Fibroblast of lung (primary cell): ENCODE measurements around the gene ICE1. TPM values are rescaled to one million over a fixed set of nuclear protein-coding genes. Genes with fewer than 3 reads are reported as not detected.
"Not testable (repeated sequence)": the region's sequence is repeated elsewhere in the genome, so short reads cannot be mapped to it uniquely, and the experiment has no call there.

ENCODE experiments used
- DNase-seq, 2 donors: peaks; one replicate each; pipeline versions ENCODE4 v3.0.0 to v3.0.0-alpha.2; 2010; ENCODE audit warnings: low read depth in 2 of 2
- H2AFZ ChIP-seq: 2 replicates; pipeline ENCODE4 v1.5.1; 2012; ENCODE audit warnings: low read length, control low read depth, inconsistent platforms
- H3K27ac ChIP-seq: 2 replicates; pipeline ENCODE4 v1.5.1; 2011; ENCODE audit warnings: low read length, control low read depth; ENCODE audit not compliant: insufficient read depth
- H3K27me3 ChIP-seq: 2 replicates; pipeline ENCODE4 v1.5.1; 2011; ENCODE audit warnings: mild to moderate bottlenecking, low read length; ENCODE audit not compliant: control insufficient read depth, insufficient read depth
- H3K36me3 ChIP-seq: 2 replicates; pipeline ENCODE4 v1.5.1; 2011; ENCODE audit warnings: low read length; ENCODE audit not compliant: control insufficient read depth, insufficient read depth
- H3K4me1 ChIP-seq: 2 replicates; pipeline ENCODE4 v1.5.1; 2011; ENCODE audit warnings: low read length; ENCODE audit not compliant: control insufficient read depth, insufficient read depth; ENCODE audit errors: extremely low read depth
- H3K4me2 ChIP-seq: 2 replicates; pipeline ENCODE4 v1.5.1; 2011; ENCODE audit warnings: low read length, control low read depth; ENCODE audit not compliant: insufficient read depth; ENCODE audit errors: extremely low read depth
- H3K4me3 ChIP-seq, 4 experiments: fragments of 200-600 bp in 1 of 4; sonication (generic) in 1 of 4; replicated peaks in 1 of 4; 2 replicates each; pipeline ENCODE4 v1.5.1; 2011 to 2016; ENCODE audit warnings: low read length in 4 of 4, low read depth in 3 of 4, mild to moderate bottlenecking in 3 of 4, control low read depth in 2 of 4, inconsistent platforms in 1 of 4, mixed read lengths in 1 of 4; ENCODE audit not compliant: insufficient read depth in 1 of 4; ENCODE audit errors: control extremely low read depth in 1 of 4
- H3K79me2 ChIP-seq: 2 replicates; pipeline ENCODE4 v1.5.1; 2012; ENCODE audit warnings: mild to moderate bottlenecking, low read length, inconsistent platforms; ENCODE audit not compliant: control insufficient read depth, insufficient read depth
- H3K9ac ChIP-seq: 2 replicates; pipeline ENCODE4 v1.5.1; 2011; ENCODE audit warnings: mild to moderate bottlenecking, low read length, control low read depth; ENCODE audit not compliant: insufficient read depth
- H3K9me3 ChIP-seq: 2 replicates; pipeline ENCODE4 v1.5.1; 2012; ENCODE audit warnings: low read depth, low read length; ENCODE audit not compliant: control insufficient read depth, insufficient read depth
- H4K20me1 ChIP-seq: 2 replicates; pipeline ENCODE4 v1.5.1; 2011; ENCODE audit warnings: low read length; ENCODE audit not compliant: control insufficient read depth, insufficient read depth; ENCODE audit errors: extremely low read depth
- CTCF ChIP-seq, 2 donors: IDR thresholded peaks in 1 of 2; conservative IDR thresholded peaks in 1 of 2; 1 replicate in 1 of 2; 2 replicates in 1 of 2; pipeline ENCODE4 v1.5.1; 2011 to 2012; ENCODE audit warnings: low read length in 2 of 2, control low read depth in 1 of 2, inconsistent platforms in 1 of 2, low read depth in 1 of 2, mild to moderate bottlenecking in 1 of 2
- EZH2 ChIP-seq: IDR thresholded peaks from 2 replicates; pipeline ENCODE4 v1.5.1; 2012; ENCODE audit warnings: low read length, control low read depth, mild to moderate bottlenecking; ENCODE audit errors: missing control alignments
- polyA plus RNA-seq, 2 donors: library from polyadenylated mRNA; depleted of rRNA in 1 of 2; stranded (reverse) in 1 of 2; unstranded in 1 of 2; fragments of >200 nt; gene quantifications; 2 replicates each; pipeline ENCODE4 v1.2.1, GENCODE V29; 2011 to 2012; ENCODE audit warnings: missing spikeins in 1 of 2
- total RNA-seq: library from RNA; depleted of rRNA; stranded (reverse); fragments of >200 nt; gene quantifications from 2 replicates; pipeline ENCODE4 v1.2.1, GENCODE V29; 2014

Gene ICE1
- total and polyA plus RNA-seq, 2 donors (not counting 1 experiment from before 2014, with no cell fraction given), result 17.6 to 24.4 TPM

GRCh38 chr5:5512543-5512942 is 90.1 kb downstream of the ICE1 start:
- DNase-seq, result no peak
- Histone ChIP-seq H3K9me3 (no peaks in the 10 kb centered on the region), H3K27me3 (no peaks in the 10 kb centered on the region), H4K20me1 (no peaks in the 10 kb centered on the region), H3K4me2 (no peak overlapping the region), H2AFZ (no peak overlapping the region), H3K9ac (no peak overlapping the region), H3K27ac (no peak overlapping the region), H3K4me3 (no peak overlapping the region), H3K36me3 (no peaks in the 10 kb centered on the region), H3K79me2 (no peaks in the 10 kb centered on the region), H3K4me1 (no peaks in the 10 kb centered on the region)
- TF ChIP-seq CTCF (conservative IDR thresholded peaks at IDR 0.05 in 1 of 2, IDR thresholded peaks at IDR 0.05 in 1 of 2; ENCODE audit: low read depth in 1 of 2, low read length in 2 of 2) (no peak), EZH2 (no peak)

- H4K20me1 ChIP-seq, H3K27me3 ChIP-seq, H3K9me3 ChIP-seq, H3K79me2 ChIP-seq, H3K4me1 ChIP-seq, H3K4me2 ChIP-seq, DNase-seq, H3K4me3 ChIP-seq, H3K27ac ChIP-seq, H3K36me3 ChIP-seq, H3K9ac ChIP-seq, H2AFZ ChIP-seq: not testable (repeated sequence)
Observed at GRCh38 chr5:5520622-5521021, 98.1 kb downstream of the ICE1 start.

GRCh38 chr5:5521029-5521428 is 98.6 kb downstream of the ICE1 start:
- no peak overlapping the region for H3K4me2 ChIP-seq
- no peaks in the 10 kb centered on the region for H3K36me3 ChIP-seq
- H3K9ac ChIP-seq, result no peak overlapping the region
- no peak overlapping the region for H3K4me3 ChIP-seq
- H3K4me1 ChIP-seq, result no peaks in the 10 kb centered on the region
- H3K27me3 ChIP-seq, result no peaks in the 10 kb centered on the region
- TF ChIP-seq EZH2, result no peak
- no peak for TF ChIP-seq CTCF (conservative IDR thresholded peaks at IDR 0.05 in 1 of 2, IDR thresholded peaks at IDR 0.05 in 1 of 2; ENCODE audit: low read depth in 1 of 2, low read length in 2 of 2)
- no peaks in the 10 kb centered on the region for H3K9me3 ChIP-seq
- no peaks in the 10 kb centered on the region for H3K79me2 ChIP-seq
- DNase-seq, result no peak
- H2AFZ ChIP-seq, result no peak overlapping the region
- no peaks in the 10 kb centered on the region for H4K20me1 ChIP-seq
- no peak overlapping the region for H3K27ac ChIP-seq
